Panc1 (cell line): ENCODE data around the gene MOK. TPM values are rescaled to one million over a fixed set of nuclear protein-coding genes. Genes with fewer than 3 reads are reported as not detected.

Experiments used
- ATAC-seq: fragments of 200-7000 bp; cut with Tn5 transposase; 2 replicates; pipeline ENCODE4 v1.9.1; 2020; ENCODE audit warnings: mild to moderate bottlenecking, moderate library complexity
- BruUV-seq: library from RNA; stranded (reverse); fragments of 400-500 nt; replicated peaks from 2 replicates; lab custom pipeline; 2021; lab: Mats Ljungman, UMichigan
- CTCF ChIA-PET: fragments of 300-600 bp; sonication (Branson Sonifier 250); formaldehyde crosslinking; loops from one replicate; lab custom pipeline; 2022; ENCODE audit warnings: antibody characterized with exemption; lab: Charles Lee
- POLR2A ChIA-PET: fragments of 300-600 bp; sonication (Branson Sonifier 250); formaldehyde crosslinking; loops from one replicate; lab custom pipeline; 2022; ENCODE audit warnings: antibody characterized with exemption; lab: Charles Lee
- DNase-seq: peaks from one replicate; pipeline ENCODE4 v3.0.0-alpha.2; 2010; ENCODE audit warnings: low read depth, low spot score
- H3K27ac ChIP-seq: 2 replicates; pipeline ENCODE4 v1.5.1; 2011; ENCODE audit warnings: mild to moderate bottlenecking, low read length, inconsistent platforms
- H3K27me3 ChIP-seq: fragments of 200-500 bp; sonication (Bioruptor generic); 2 replicates; pipeline ENCODE4 v1.6.0; 2014; ENCODE audit warnings: low read length, inconsistent platforms; ENCODE audit not compliant: control insufficient read depth, insufficient read depth
- H3K36me3 ChIP-seq: fragments of 200-500 bp; sonication (Bioruptor generic); 2 replicates; pipeline ENCODE4 v1.5.1; 2014; ENCODE audit warnings: inconsistent platforms, mild to moderate bottlenecking, low read length, moderate library complexity; ENCODE audit not compliant: control insufficient read depth, insufficient read depth
- H3K4me1 ChIP-seq: 2 replicates; pipeline ENCODE4 v1.5.1; 2011; ENCODE audit warnings: inconsistent platforms, mild to moderate bottlenecking, low read length, moderate library complexity; ENCODE audit not compliant: control insufficient read depth, insufficient read depth
- H3K4me3 ChIP-seq, 2 experiments: 2 replicates each; pipeline ENCODE4 v1.5.1; 2011 to 2012; ENCODE audit warnings: low read depth in 2 of 2, low read length in 2 of 2, mild to moderate bottlenecking in 2 of 2, inconsistent platforms in 1 of 2, moderate library complexity in 1 of 2
- H3K9me3 ChIP-seq: fragments of 200-500 bp; sonication (Bioruptor generic); 2 replicates; pipeline ENCODE4 v1.5.1; 2014; ENCODE audit warnings: low read depth, mild to moderate bottlenecking, inconsistent platforms, low read length, moderate library complexity; ENCODE audit not compliant: control insufficient read depth, insufficient read depth
- POLR2AphosphoS5 ChIP-seq: IDR thresholded peaks from 2 replicates; pipeline ENCODE4 v1.6.1; 2012; ENCODE audit warnings: mild to moderate bottlenecking, low read depth, low read length, moderate library complexity
- SIN3A ChIP-seq: IDR thresholded peaks from 2 replicates; pipeline ENCODE4 v1.6.1; 2012; ENCODE audit warnings: low read depth, mild to moderate bottlenecking, low read length, moderate library complexity, borderline replicate concordance; ENCODE audit not compliant: insufficient read depth
- TCF7L2 ChIP-seq: IDR thresholded peaks from 2 replicates; pipeline ENCODE4 v1.6.1; 2011; ENCODE audit warnings: mild to moderate bottlenecking, low read depth, low read length, inconsistent platforms
- in situ Hi-C: cut with HindIII; loops from 2 replicates; pipeline ENCODE4 v1.10.0; 2016; ENCODE audit warnings: low sequenced_read_pairs, low pct_unique_long_range_greater_than_20kb
- intact Hi-C: fragments of 100-400 bp; cut with micrococcal nuclease; formaldehyde crosslinking; loops from one replicate; pipeline ENCODE4 v1.10.0; 2022; ENCODE audit not compliant: unreplicated experiment
- total RNA-seq: library from RNA; stranded (reverse); gene quantifications from one replicate; pipeline ENCODE4 v1.2.1, GENCODE V29; 2021; ENCODE audit not compliant: unreplicated experiment
- TF ChIP-seq, protein P1 (sequence below): fragments of 450-650 bp; IDR thresholded peaks from 2 replicates; pipeline ENCODE4 v1.5.1; 2017; ENCODE audit warnings: mild to moderate bottlenecking
- TF ChIP-seq, protein P2 (sequence below), 2 experiments: IDR thresholded peaks; 2 replicates each; pipeline ENCODE4 v1.6.1; 2011 to 2012; ENCODE audit warnings: low read depth in 2 of 2, control low read depth in 1 of 2, low read length in 1 of 2, mild to moderate bottlenecking in 1 of 2, moderate library complexity in 1 of 2; ENCODE audit not compliant: insufficient read depth in 1 of 2

MOK gene
- total RNA-seq, 1 experiment from 2014 or later, result 9.8 TPM

GRCh38 chr14:102297436-102298170 lies 7.4 kb downstream of the MOK start:
- no peak overlapping the region for H3K27ac ChIP-seq
- DNase-seq (no peak), ATAC-seq (no peak)
- CTCF ChIA-PET, result no interaction called here
- intact Hi-C loops, result no loop called here
- peaks cover 12% of the 10 kb centered on the region for H3K4me1 ChIP-seq
- POLR2A ChIA-PET, result no interaction called here
- in situ Hi-C loops, result no loop called here
- BruUV-seq, result no TSS peak
- H3K4me3 ChIP-seq, result no peak overlapping the region
- H3K36me3 ChIP-seq, result no peaks in the 10 kb centered on the region
- no peaks in the 10 kb centered on the region for H3K27me3 ChIP-seq
- TF ChIP-seq, protein P1, sequence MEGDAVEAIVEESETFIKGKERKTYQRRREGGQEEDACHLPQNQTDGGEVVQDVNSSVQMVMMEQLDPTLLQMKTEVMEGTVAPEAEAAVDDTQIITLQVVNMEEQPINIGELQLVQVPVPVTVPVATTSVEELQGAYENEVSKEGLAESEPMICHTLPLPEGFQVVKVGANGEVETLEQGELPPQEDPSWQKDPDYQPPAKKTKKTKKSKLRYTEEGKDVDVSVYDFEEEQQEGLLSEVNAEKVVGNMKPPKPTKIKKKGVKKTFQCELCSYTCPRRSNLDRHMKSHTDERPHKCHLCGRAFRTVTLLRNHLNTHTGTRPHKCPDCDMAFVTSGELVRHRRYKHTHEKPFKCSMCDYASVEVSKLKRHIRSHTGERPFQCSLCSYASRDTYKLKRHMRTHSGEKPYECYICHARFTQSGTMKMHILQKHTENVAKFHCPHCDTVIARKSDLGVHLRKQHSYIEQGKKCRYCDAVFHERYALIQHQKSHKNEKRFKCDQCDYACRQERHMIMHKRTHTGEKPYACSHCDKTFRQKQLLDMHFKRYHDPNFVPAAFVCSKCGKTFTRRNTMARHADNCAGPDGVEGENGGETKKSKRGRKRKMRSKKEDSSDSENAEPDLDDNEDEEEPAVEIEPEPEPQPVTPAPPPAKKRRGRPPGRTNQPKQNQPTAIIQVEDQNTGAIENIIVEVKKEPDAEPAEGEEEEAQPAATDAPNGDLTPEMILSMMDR, result no peak
- TF ChIP-seq, protein P2, sequence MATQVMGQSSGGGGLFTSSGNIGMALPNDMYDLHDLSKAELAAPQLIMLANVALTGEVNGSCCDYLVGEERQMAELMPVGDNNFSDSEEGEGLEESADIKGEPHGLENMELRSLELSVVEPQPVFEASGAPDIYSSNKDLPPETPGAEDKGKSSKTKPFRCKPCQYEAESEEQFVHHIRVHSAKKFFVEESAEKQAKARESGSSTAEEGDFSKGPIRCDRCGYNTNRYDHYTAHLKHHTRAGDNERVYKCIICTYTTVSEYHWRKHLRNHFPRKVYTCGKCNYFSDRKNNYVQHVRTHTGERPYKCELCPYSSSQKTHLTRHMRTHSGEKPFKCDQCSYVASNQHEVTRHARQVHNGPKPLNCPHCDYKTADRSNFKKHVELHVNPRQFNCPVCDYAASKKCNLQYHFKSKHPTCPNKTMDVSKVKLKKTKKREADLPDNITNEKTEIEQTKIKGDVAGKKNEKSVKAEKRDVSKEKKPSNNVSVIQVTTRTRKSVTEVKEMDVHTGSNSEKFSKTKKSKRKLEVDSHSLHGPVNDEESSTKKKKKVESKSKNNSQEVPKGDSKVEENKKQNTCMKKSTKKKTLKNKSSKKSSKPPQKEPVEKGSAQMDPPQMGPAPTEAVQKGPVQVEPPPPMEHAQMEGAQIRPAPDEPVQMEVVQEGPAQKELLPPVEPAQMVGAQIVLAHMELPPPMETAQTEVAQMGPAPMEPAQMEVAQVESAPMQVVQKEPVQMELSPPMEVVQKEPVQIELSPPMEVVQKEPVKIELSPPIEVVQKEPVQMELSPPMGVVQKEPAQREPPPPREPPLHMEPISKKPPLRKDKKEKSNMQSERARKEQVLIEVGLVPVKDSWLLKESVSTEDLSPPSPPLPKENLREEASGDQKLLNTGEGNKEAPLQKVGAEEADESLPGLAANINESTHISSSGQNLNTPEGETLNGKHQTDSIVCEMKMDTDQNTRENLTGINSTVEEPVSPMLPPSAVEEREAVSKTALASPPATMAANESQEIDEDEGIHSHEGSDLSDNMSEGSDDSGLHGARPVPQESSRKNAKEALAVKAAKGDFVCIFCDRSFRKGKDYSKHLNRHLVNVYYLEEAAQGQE (IDR thresholded peaks at IDR 0.05; ENCODE audit: insufficient read depth in 1 of 2, low read depth in 2 of 2, low read length in 1 of 2), result no peak
- TF ChIP-seq SIN3A (no peak), POLR2AphosphoS5 (no peak), TCF7L2 (no peak)
- H3K9me3 ChIP-seq, result no peaks in the 10 kb centered on the region

DNA sequence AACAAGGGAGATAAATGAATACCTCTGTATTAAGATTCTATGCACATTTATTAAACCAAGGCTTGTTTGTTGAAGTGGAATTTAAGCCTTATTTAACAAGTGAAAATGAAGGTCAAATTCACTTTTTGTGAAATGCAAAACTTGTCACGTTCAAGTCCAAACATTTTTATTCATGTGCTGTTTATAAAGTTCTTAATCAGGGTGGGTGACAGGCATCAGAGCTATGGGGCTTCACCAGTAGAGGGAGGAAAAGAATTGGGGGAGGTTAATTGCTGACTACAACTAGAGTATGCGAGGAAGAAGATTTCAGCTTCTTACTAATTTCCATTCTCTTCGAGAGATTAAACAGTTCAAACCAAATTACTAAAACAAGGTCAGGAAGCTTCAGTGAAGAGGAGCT lies 9.7 kb downstream of the MOK start:
- H3K9me3 ChIP-seq, result no peaks in the 10 kb centered on the region
- peak overlapping the region; percentile 46 for H3K27ac ChIP-seq
- ChIA-PET POLR2A (interaction anchor here (0.7 to 1.1 kb wide), 2 partner anchors 9 to 15 kb away, joined by 10 to 16 read pairs; partner anchors contain the start of gene MOK), CTCF (no interaction called here)
- H3K27me3 ChIP-seq, result no peaks in the 10 kb centered on the region
- no TSS peak for BruUV-seq
- in situ Hi-C loops, result no loop called here
- DNase-seq (no peak), ATAC-seq (no peak)
- H3K4me1 ChIP-seq, result peaks cover 17% of the 10 kb centered on the region
- intact Hi-C loops, result no loop called here
- TF ChIP-seq TCF7L2, result no peak
- TF ChIP-seq, protein P2 (IDR thresholded peaks at IDR 0.05; ENCODE audit: insufficient read depth in 1 of 2, low read depth in 2 of 2, low read length in 1 of 2), result no peak
- TF ChIP-seq POLR2AphosphoS5, result no peak
- no peaks in the 10 kb centered on the region for H3K36me3 ChIP-seq
- no peak overlapping the region for H3K4me3 ChIP-seq
